NCI-H1417 (cell line): ENCODE results near the gene PALMD.

Experiments used
- DNase-seq, 3 experiments: peaks; one replicate each; lab custom pipeline; 2025; lab: John Stamatoyannopoulos, UW

PALMD gene

GRCh38 chr1:99660496-99660895 lies 14.6 kb downstream of the PALMD start:
- DNase-seq: no peak

GRCh38 chr1:99661780-99662179 lies 15.9 kb downstream of the PALMD start:
- no peak for DNase-seq

- DNase-seq: no peak
Measured at GRCh38 chr1:99662539-99663080, 16.7 kb downstream of the PALMD start.

GRCh38 chr1:99663501-99663900 lies 17.6 kb downstream of the PALMD start:
- DNase-seq: no peak

- DNase-seq: no peak
Measured at GRCh38 chr1:99665212-99665611, 19.3 kb downstream of the PALMD start.

- DNase-seq: no peak
Measured at GRCh38 chr1:99669376-99669775, 23.5 kb downstream of the PALMD start.

GRCh38 chr1:99669821-99670220 lies 23.9 kb downstream of the PALMD start:
- no peak for DNase-seq

GRCh38 chr1:99670583-99670982 lies 24.7 kb downstream of the PALMD start:
- DNase-seq: no peak

GRCh38 chr1:99672038-99672437 lies 26.1 kb downstream of the PALMD start:
- peak in 1 of 3 experiments; percentile 18 for DNase-seq

GRCh38 chr1:99672530-99673213 lies 26.8 kb downstream of the PALMD start:
- DNase-seq: no peak

- DNase-seq: no peak
Measured at GRCh38 chr1:99673315-99673714, 27.4 kb downstream of the PALMD start.

- peak; percentile 26 to 92 (median 54) for DNase-seq
Measured at GRCh38 chr1:99674115-99675064, 28.5 kb downstream of the PALMD start.

- DNase-seq: peak in 1 of 3 experiments; percentile 31
Measured at GRCh38 chr1:99675292-99675691, 29.4 kb downstream of the PALMD start.

- peak in 1 of 3 experiments; percentile 31 for DNase-seq
Measured at GRCh38 chr1:99675994-99676393, 30.1 kb downstream of the PALMD start.

GRCh38 chr1:99676876-99677275 lies 31.0 kb downstream of the PALMD start:
- no peak for DNase-seq

- DNase-seq: no peak
Measured at GRCh38 chr1:99677416-99677815, 31.5 kb downstream of the PALMD start.

- DNase-seq: no peak
Measured at GRCh38 chr1:99680270-99680669, 34.4 kb downstream of the PALMD start.

GRCh38 chr1:99681583-99681982 lies 35.7 kb downstream of the PALMD start:
- peak in 1 of 3 experiments; percentile 3 for DNase-seq

GRCh38 chr1:99682291-99682751 lies 36.4 kb downstream of the PALMD start:
- no peak for DNase-seq

GRCh38 chr1:99685516-99686180 lies 39.7 kb downstream of the PALMD start:
- peak; percentile 3 to 67 (median 45) for DNase-seq

GRCh38 chr1:99691175-99691574 lies 45.3 kb downstream of the PALMD start:
- peak in 1 of 3 experiments; percentile 15 for DNase-seq

GRCh38 chr1:99696616-99697015 lies 50.7 kb downstream of the PALMD start:
- no peak for DNase-seq
